NCI-H187 (cell line): Measurements from ENCODE around the gene KRTAP16-1.
"Not testable (repeated sequence)": the region's sequence is repeated elsewhere in the genome, so short reads cannot be mapped to it uniquely, and the experiment has no call there.

ENCODE experiments used
- DNase-seq, 2 experiments: peaks; one replicate each; lab custom pipeline; 2025; lab: John Stamatoyannopoulos, UW

KRTAP16-1 gene

DNA sequence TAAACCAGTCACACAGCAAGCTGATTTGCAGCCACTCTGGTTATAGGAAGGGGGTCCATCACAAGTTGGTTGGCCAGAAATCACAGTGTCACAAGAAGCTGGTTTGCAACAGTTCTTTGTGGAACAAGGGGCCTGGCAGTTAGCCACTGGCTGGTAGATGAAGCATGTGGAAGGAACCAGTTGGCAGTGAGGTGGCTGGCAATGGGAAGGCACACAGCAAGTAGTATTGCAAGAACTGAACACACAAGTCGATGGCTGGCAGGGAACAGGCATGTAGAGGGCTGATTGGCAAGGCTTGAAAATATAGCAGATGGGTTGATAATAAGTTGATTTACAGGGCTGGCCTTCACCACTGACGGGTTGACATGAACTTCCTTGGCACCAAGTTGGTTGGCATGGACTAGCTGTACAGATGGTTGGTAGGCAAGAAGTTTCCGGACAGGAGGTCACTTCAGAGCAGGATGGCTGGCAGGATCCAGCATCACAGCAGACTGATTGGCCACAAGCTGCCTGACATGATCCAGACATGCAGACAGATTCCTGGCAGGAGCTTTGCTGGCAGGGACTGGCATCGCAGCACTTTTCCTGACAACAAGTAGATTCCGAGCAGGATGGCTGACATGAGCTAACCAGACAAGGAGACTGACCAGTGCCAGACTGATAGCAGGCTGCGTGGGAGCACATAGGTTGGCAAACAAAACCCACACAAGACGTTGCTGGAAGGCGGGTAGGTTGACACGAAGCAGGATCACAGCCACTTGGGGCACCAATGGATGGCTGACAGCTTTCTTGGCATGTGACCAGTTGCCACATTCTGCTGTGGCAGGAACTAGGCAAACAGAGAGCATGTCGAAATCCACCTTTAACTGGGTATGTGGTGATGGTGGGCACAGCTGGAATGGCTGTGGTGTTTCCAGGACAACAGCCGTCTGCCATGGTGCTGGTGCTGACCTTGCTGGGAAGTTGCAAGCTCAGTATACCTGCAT lies 6.9 kb downstream of the KRTAP16-1 start, which contains the start of gene KRTAP29-1:
KRTAP29-1 (minus strand) TSS at position 936 of the 986 bp plus-strand sequence; CDS start at position 936, 0 bp downstream.
- no peak for DNase-seq

DNA sequence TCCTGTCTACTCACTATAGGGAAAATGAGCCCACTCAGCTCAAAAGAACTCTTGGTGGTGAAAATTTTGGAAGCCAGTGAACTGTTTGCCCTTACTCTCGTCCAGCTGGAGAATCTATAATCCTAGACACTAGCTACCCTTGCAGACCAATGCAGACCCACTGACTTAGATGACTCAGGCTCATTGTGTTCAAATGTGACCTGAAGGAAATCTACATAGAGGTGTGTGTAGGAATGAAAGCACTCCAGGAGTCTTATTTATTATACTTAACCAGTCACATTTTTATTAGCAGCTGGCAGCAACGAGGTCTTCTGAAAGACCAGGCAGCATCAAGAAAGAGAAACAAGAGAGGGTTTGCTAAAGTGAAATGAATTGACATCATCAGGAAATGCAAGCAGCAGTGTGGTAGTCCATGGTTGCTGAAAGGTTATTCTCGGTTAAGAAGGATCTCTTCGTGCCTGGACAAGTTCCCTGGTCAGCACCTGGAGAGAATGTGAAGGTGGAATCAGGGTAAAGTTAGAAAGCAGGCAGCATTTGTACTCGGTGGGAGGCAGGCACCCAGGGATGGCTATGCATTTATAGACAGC lies 7.8 kb downstream of the KRTAP16-1 start:
- no peak for DNase-seq

DNA sequence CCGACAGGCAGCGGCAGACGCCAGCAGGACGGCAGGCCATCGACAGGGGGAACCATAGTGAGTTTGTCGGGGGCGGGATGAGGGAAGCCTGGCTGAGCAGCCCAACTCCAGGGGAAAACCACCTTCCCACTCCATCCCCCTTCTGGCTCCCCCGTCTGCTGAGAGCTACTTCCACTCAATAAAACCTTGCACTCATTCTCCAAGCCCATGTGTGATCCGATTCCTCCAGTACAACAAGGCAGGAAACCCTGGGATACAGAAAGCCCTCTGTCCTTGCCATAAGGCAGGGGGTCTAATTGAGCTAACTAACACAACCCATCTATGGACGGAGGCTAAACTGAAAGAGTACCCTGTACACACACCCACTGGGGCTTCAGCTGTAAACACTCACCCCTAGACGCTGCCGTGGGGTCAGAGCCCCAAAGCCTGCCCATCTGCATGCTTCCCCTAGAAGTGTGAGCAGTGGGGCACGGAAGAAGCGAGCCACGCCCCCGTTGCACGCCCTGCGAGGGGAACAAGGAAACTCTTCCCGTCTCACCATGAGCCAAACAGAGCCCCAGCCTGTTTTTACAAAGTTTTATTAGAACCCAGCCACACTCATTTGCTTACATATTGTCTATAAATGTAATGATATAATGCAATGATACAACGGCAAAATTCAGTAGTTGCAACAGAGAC lies 10.5 kb downstream of the KRTAP16-1 start:
- no peak for DNase-seq

DNA sequence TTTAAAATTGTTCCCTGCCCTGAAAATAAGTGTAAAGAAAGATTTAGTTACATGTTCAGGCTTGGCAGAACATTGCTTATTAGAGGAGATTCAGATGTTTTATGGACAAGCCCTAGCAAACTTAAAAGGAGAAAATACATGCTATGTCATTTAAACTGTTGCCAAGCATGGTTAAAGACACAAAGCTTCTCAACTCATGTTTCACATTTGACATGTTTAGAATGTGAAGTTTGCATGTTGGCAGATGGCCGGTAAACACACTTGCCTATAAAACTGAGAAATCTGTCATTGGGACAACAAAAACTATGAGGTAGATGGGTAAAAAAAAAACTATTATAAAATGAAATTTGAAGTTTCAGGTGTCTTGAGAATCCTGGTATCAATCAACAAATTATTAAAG lies 12.3 kb downstream of the KRTAP16-1 start:
- DNase-seq = no peak

DNA sequence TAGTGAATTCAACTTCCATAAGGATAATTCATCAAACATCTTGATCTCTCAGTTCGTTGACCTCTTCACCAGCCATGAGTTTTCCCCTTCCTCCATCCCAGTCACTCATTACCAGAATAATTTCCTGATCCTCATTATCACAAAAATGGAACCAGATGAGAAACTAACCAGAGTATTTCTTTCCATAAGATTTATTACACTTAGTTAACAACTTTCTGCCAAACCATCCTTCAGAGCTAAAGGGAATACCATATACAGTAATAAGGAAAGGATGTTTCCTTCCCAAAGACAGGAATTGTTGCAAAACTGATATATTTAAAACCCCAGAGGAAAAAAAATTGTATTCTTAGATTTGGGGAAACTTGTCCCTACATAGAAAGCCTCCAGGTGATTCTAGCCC lies 15.1 kb downstream of the KRTAP16-1 start:
- DNase-seq = no peak

DNA sequence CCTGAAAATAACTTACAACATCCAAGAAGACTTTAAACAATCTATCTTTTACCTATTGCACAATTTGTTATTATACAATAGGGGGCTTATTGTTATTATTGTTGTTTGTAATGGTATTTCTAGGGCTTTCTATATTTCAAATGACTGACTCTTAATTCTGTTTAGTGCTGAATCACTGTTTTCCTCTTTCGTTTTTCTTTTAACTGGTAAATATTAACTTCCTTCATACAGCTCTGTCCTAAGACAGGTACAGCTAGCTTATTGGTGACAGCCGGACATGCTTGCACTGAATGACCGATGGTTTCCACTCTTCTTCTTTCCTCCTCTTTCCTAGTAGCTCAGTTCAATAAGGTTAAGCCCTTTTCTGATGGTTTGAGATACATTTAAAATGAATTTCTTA lies 22.1 kb downstream of the KRTAP16-1 start:
- no peak for DNase-seq

DNA sequence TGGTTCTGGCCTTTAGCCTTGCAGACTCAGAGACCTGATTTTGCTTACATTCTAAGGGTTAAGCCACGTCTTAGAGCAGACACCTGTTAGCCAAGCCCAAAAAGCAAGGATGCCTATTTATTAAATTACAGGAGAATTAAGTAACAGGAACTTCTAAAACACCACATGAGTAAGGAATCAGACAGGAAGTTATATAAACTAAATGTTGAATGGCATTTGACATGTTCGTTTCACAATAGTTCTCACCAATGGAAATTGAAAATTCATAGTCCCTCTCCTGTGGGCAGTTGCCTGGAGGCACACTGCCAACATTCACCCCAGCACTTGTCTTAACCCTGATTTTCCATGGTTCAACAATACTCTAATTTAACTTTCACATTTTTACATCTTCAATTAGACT lies 24.6 kb downstream of the KRTAP16-1 start:
- no peak for DNase-seq

DNA sequence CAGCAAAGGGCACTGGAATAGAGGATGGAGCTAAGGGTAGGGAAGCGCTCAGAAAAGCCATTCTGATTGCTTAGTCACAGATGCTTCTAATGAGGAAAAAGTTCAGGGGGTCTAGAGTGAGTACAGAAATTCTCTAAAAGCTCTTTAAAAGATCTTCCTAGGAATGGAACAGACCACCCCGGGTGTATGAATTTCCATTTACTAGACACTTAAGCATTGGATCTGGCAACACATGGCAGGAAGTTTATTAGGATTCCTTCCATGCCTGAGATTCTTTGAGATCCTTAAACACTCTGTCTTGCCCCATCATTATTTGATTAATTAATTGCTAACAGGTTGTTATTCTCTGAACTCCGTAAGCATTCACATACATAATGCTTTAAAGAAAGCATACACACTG lies 25.1 kb downstream of the KRTAP16-1 start:
- DNase-seq = no peak

DNA sequence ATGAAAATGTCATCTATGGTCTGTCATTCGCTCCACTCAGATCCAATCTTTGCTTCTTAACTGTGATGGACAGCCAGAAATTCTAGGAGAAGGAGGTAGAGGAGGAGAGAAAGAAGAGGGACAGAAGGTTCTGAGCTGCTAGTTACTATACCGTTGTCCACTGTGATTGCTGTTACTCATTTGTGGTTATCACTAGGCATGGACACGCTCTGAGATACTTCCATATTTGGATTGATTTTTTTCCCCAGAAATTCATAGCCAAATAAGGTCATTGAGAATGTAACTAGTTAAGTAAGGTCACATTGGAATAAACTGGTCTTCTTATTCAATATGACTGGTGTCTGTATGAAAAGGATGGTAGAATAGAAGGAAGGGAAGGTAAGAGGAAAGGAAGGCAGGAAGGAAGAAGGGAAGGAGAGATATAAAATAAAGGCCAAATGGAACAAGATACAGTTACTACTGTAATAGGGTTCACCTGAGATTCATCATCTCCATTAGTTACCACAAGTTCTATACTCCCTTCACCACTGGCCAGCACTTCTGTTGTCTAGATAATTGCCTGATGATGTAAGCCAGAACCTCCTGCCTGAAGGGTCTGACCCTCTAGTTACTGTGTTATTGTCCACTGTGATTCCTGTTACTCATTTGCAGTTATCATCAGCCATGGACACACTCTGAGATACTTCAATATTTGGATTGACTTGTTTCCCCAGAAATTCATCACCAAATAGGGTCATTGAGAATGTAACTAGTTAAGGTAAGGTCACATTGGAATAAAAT lies 30.7 kb downstream of the KRTAP16-1 start:
- DNase-seq = no peak

DNA sequence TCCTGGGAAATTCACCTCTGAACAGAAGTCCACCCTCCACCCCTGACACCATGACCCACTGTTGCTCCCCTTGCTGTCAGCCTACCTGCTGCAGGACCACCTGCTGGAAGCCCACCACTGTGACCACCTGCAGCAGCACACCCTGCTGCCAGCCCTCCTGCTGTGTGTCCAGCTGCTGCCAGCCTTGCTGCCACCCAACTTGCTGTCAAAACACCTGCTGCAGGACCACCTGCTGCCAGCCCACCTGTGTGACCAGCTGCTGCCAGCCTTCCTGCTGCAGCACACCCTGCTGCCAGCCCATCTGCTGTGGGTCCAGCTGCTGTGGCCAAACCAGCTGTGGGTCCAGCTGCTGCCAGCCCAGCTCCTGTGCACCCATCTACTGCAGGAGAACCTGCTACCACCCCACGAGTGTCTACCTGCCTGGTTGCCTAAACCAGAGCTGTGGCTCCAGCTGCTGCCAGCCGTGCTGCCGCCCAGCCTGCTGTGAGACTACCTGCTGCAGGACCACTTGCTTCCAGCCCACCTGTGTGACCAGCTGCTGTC lies 33.4 kb downstream of the KRTAP16-1 start, which contains the start of gene KRTAP9-7:
KRTAP9-7 (plus strand) TSS at position 51 of the 543 bp plus-strand sequence; CDS start at position 51, 0 bp downstream.
- not testable (repeated sequence) for DNase-seq

DNA sequence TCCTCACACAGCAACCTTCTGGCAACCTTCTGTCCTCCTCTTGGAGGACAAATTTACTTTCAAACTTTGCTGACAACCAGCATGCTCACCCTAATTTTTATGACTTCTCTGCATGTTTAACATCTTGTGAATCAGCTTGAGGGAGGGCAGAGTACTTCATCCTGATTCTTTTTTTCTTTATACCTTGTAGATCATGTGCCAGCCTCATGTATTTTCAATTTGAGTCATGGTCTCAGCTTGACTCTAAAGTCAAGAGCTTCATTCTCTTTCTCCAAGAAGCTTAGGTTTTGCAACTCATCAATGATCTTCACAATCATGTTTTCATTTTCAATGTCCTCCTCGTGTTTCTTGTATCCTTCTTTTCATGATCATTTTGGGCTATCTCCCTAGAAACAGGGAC lies 37.3 kb downstream of the KRTAP16-1 start:
- DNase-seq = no peak

DNA sequence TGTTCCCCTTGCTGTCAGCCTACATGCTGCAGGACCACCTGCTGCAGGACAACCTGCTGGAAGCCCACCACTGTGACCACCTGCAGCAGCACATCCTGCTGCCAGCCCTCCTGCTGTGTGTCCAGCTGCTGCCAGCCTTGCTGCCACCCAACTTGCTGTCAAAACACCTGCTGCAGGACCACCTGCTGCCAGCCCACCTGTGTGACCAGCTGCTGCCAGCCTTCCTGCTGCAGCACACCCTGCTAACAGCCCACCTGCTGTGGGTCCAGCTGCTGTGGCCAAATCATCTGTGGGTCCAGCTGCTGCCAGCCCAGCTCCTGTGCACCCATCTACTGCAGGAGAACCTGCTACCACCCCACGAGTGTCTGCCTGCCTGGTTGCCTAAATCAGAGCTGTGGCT lies 37.8 kb downstream of the KRTAP16-1 start:
- not testable (repeated sequence) for DNase-seq

DNA sequence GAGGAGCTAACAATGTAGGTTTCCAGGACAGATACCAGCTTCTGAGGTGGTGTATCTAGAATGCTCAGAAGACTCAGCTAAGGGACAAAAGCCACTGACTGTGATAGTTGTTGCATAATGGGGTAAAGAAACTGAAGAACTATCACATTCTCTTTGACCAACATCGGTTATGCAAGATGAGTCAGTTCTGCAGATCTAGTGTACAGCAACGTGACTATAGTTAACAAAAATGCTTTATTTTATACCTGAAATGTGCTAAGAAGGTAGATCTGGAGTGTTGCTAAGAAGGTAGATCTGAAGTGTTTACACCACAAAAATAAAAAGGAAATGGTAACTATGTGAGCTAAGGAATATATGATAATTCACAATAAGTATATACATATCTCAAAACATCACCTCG lies 41.4 kb downstream of the KRTAP16-1 start:
- no peak for DNase-seq

DNA sequence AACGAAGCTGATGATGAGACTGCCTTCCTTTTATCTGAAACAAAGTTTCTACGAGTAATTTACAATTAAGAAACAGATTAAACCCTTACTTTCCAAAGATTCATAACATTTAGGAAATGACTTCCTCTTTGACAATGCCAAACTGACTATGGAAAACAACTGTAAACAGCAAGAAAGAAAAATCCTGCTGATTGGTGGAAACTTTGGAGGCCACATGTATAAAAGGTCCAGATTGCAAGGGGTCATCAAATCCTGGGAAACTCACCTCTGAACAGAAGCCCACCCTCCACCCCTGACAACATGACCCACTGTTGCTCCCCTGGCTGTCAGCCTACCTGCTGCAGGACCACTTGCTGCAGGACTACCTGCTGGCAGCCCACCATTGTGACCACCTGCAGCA lies 44.0 kb downstream of the KRTAP16-1 start, which contains the start of gene KRTAP9-6:
KRTAP9-6 (plus strand) TSS at position 301 of the 400 bp plus-strand sequence; CDS start at position 301, 0 bp downstream.
- no peak for DNase-seq

DNA sequence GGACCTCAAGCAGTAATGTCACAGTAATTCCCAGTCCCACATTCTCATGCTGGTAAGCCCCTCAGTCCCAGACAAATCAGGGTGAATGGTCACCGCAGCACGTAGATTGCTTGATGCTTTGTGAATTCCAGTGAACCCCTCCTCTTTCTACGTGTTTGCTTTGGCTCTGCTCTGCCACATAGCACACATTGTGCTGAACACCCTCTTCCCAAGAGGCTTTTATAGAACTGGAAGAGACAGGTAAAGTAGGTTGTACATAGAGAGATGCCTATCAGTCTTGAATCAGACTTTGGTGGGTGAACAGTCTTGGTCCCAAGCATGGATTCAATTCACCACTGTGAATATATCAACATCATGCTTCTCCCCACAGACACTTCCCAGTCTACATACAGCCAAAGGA lies 44.5 kb downstream of the KRTAP16-1 start:
- DNase-seq = no peak

DNA sequence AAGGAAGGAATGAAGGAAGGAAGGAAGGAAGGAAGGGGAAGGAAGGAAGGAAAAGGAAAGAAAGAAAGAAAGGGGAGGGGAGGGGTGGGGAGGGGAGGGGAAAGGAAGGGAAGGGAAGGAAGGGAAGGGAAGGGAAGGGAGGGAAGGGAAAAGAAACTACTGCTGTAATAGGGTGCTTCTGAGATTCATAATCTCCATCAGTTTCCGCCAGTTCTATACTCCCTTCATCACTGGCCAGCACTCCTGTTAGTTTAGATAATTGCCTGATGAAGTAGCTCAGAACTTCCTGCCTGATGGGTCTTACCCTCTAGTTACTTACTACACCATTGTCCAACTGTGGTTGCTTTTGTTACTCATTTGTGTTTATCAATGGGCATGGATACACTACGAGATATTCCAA lies 45.9 kb downstream of the KRTAP16-1 start:
- DNase-seq = no peak

DNA sequence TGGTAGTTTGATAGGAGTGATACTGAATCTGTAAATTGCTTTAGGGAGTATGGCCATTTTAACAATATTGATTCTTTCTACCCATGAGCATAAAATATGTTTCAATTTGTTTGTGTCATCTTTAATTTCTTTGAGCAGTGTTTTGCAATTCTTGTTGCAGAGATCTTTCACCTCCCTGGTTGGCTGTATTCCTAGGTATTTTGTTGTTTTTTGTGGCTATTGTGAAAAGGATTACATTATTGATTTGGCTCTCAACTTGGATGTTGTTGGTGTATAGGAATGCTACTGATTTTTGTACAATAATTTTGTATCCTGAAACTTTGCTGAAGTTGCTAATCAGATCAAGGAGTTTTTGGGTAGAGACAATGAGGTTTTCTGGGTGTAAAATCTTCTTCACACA lies 50.7 kb downstream of the KRTAP16-1 start:
- no peak for DNase-seq
